Measurements from ENCODE around the gene VCAN. TPM values are rescaled to one million over a fixed set of nuclear protein-coding genes. Genes with fewer than 3 reads are reported as not detected.

VCAN gene
- total RNA-seq, 2 experiments from 2014 or later = not detected

GRCh38 chr5:83472213-83472507 lies 616 bp downstream of the VCAN start:
- intact Hi-C loops (cut with micrococcal nuclease) = loop anchor here (2.0 to 5.0 kb wide), 3 partner anchors 90 to 590 kb away; partner anchors contain the start of genes TMEM167A and XRCC4
- H3K27ac Mint-ChIP-seq = no peak overlapping the region
- no peaks in the 10 kb centered on the region for H3K36me3 Mint-ChIP-seq (ENCODE audit: low read depth)
- no peak for DNase-seq
- peak overlapping the region; percentile 12 for H3K4me3 Mint-ChIP-seq
- H3K27me3 Mint-ChIP-seq (ENCODE audit: low read depth) = peaks cover 82% of the 10 kb centered on the region
- H3K4me1 Mint-ChIP-seq (ENCODE audit: low read depth) = peaks cover 36% of the 10 kb centered on the region
- CTCF ChIA-PET = no interaction called here
- H3K9me3 Mint-ChIP-seq = no peaks in the 10 kb centered on the region

DNA sequence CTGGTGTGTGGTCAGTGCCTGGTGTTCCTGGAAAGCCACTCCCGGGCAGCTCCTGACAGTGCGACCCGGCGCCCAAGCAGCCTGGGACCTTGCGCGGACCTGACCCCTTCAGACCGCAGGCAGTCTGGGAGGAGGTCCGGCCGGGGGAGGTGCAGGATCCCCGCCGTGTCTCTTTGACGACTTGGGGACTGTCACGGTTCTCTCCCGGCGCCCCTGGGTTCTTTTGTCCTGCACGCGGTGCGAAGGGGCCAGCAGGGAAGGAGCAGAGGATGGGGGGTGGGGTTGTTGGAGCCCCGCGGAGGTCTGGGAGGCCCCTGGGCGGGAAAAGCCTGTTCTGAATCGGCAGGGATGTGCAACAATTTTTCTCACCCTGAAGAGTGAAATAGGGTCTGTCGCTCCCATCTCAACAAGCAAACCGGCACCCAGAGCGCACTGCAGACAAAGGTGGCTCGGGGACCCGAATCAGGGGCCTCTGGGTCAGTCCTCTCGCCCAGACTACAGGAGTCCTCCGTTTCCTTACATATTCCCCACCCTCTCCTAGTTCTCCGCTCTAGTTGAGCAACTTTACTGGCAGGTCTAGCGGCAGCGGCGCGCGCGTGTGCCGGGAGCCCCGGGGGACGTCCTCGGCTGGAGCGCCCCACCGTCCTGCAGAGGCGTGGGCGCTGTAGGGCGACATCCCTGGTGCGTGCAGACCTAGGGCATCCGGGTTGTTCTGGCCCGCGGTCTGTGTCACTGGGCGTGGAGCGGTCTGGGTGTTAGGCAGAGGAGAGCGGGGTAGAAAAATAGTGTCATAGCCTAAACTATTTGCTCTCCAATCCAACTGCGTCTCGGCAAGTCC lies 1.2 kb downstream of the VCAN start:
- intact Hi-C loops (cut with micrococcal nuclease) = loop anchor here (1.0 to 5.0 kb wide), 6 partner anchors 42 to 1120 kb away; partner anchors contain the start of genes TMEM167A and XRCC4
- H3K9me3 Mint-ChIP-seq = no peaks in the 10 kb centered on the region
- H3K27me3 Mint-ChIP-seq (ENCODE audit: low read depth) = peaks cover 83% of the 10 kb centered on the region
- H3K27ac Mint-ChIP-seq = no peak overlapping the region
- H3K4me3 Mint-ChIP-seq = peak overlapping the region; percentile 76
- CTCF ChIA-PET = interaction anchor here (0.7 to 0.8 kb wide), 3 partner anchors 9 to 84 kb away, joined by 3 to 5 read pairs (median 3); no protein-coding TSS in a partner anchor
- no peaks in the 10 kb centered on the region for H3K36me3 Mint-ChIP-seq (ENCODE audit: low read depth)
- DNase-seq = peak; percentile 30
- H3K4me1 Mint-ChIP-seq (ENCODE audit: low read depth) = peaks cover 36% of the 10 kb centered on the region

DNA sequence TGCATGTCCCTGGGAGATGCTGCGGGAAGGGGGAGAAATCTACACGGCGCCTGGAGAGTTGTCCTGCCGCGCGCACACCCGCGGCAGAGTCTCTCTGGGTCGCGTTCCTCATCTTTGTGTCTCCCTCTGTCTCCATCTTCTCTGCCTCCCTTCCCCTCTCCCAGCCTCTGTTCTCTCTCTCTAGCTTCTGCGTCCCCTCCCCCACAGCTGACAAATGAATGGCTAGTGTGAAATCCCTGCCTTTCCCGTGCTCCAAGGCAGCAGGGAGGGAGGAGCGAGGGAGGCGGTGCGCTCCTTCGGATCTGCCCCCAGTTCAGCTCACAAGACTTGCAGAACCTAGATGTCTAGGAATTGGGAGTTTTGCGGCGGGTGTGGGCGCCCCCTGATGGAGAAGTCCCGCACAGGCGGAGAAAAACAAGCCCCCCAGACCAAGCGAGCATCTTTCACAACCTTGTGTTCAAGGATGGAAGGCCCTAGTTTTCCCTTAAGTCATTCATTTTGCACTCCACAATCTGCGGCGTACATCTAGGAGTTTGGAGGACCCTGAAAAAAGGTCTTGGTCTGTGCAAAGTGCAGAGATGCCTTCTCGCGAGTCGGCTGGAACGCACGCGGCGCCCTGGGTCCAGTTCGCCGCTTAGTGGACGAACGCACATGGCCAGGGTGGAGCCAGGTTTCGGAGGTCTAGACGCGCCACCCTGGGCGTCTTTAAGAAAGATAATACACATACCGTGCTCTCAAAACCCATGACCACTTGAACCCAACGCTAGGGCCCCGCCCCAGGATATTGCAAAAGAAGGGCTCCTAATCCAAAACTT lies 2.0 kb downstream of the VCAN start:
- Mint-ChIP-seq H3K27me3 (ENCODE audit: low read depth) (peaks cover 79% of the 10 kb centered on the region), H3K36me3 (ENCODE audit: low read depth) (no peaks in the 10 kb centered on the region), H3K4me3 (peak overlapping the region; percentile 76), H3K9me3 (no peaks in the 10 kb centered on the region), H3K4me1 (ENCODE audit: low read depth) (peaks cover 36% of the 10 kb centered on the region), H3K27ac (no peak overlapping the region)
- DNase-seq = peak; percentile 76
- intact Hi-C loops (cut with micrococcal nuclease) = loop anchor here (1.0 to 5.0 kb wide), 6 partner anchors 43 to 1121 kb away; partner anchors contain the start of genes TMEM167A and XRCC4
- CTCF ChIA-PET = interaction anchor here (0.7 to 0.8 kb wide), 3 partner anchors 8 to 85 kb away, joined by 3 to 5 read pairs (median 3); no protein-coding TSS in a partner anchor

GRCh38 chr5:83474161-83474796 lies 2.7 kb downstream of the VCAN start:
- intact Hi-C loops (cut with micrococcal nuclease) = loop anchor here (5.0 kb wide), 2 partner anchors 88 to 592 kb away; no protein-coding TSS in a partner anchor
- peak; percentile 50 for DNase-seq
- Mint-ChIP-seq H3K9me3 (no peaks in the 10 kb centered on the region), H3K4me3 (peak overlapping the region; percentile 76), H3K27ac (no peak overlapping the region), H3K36me3 (ENCODE audit: low read depth) (no peaks in the 10 kb centered on the region), H3K27me3 (ENCODE audit: low read depth) (peaks cover 78% of the 10 kb centered on the region), H3K4me1 (ENCODE audit: low read depth) (peaks cover 36% of the 10 kb centered on the region)
- CTCF ChIA-PET = no interaction called here

GRCh38 chr5:83474991-83475390 lies 3.4 kb downstream of the VCAN start:
- no peaks in the 10 kb centered on the region for H3K9me3 Mint-ChIP-seq
- peaks cover 36% of the 10 kb centered on the region for H3K4me1 Mint-ChIP-seq (ENCODE audit: low read depth)

GRCh38 chr5:83475391-83475863 lies 3.9 kb downstream of the VCAN start:
- H3K4me3 Mint-ChIP-seq = no peak overlapping the region
- H3K9me3 Mint-ChIP-seq = no peaks in the 10 kb centered on the region
- intact Hi-C loops (cut with micrococcal nuclease) = no loop called here
- no peak for DNase-seq
- H3K4me1 Mint-ChIP-seq (ENCODE audit: low read depth) = peaks cover 36% of the 10 kb centered on the region
- peaks cover 78% of the 10 kb centered on the region for H3K27me3 Mint-ChIP-seq (ENCODE audit: low read depth)
- no peaks in the 10 kb centered on the region for H3K36me3 Mint-ChIP-seq (ENCODE audit: low read depth)
- CTCF ChIA-PET = no interaction called here
- H3K27ac Mint-ChIP-seq = no peak overlapping the region

More at GRCh38 chr5:83474991-83475390, 3.4 kb downstream of the VCAN start:
- CTCF ChIA-PET = no interaction called here
- Mint-ChIP-seq H3K36me3 (ENCODE audit: low read depth) (no peaks in the 10 kb centered on the region), H3K27me3 (ENCODE audit: low read depth) (peaks cover 77% of the 10 kb centered on the region), H3K27ac (no peak overlapping the region), H3K4me3 (peak overlapping the region; percentile 27)
- intact Hi-C loops (cut with micrococcal nuclease) = loop anchor here (5.0 kb wide), 2 partner anchors 87 to 593 kb away; no protein-coding TSS in a partner anchor
- DNase-seq = no peak

DNA sequence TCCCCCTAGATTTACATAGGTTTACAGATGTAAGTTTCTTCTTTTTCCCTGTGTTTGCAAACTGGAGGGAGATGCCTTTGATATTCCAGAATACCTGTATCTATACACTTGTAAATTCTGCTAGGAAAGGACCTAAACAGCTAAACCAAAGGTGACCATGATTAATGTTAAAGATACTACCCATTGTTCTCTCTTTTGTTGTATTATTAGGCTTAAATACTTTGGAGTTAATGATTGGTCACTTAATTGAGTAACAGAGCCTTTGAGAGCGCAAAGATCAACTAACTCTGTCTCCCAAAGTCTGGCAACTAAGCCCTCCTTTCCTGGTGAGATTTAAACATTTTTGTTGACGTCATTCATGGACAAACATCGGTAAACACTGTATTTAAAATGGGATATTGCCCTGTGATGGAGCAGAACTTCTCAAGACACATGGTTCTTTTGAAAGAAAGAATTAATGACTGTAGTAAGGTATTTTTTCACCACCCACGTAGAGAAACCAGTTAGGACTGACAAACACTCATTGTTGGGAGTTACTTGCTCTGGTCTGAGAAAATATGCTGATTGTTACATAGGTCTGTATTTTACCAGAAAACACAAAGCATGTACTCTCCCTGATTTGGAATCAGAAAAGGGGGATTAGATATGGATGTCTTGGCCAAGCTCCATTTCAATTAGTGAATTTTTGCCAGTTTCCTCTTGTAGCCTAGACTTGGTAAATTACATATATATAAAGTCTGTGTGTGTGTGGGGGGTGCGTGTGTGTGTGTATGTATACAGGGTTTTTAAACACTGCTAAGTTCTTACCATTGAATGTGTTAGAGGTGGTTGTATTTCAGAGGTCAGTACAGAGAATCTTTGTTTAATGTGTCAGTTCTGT lies 4.6 kb downstream of the VCAN start:
- peaks cover 34% of the 10 kb centered on the region for H3K4me1 Mint-ChIP-seq (ENCODE audit: low read depth)
- no peaks in the 10 kb centered on the region for H3K36me3 Mint-ChIP-seq (ENCODE audit: low read depth)
- H3K27ac Mint-ChIP-seq = no peak overlapping the region
- CTCF ChIA-PET = no interaction called here
- H3K4me3 Mint-ChIP-seq = no peak overlapping the region
- DNase-seq = no peak
- no peaks in the 10 kb centered on the region for H3K9me3 Mint-ChIP-seq
- intact Hi-C loops (cut with micrococcal nuclease) = no loop called here
- peaks cover 71% of the 10 kb centered on the region for H3K27me3 Mint-ChIP-seq (ENCODE audit: low read depth)

DNA sequence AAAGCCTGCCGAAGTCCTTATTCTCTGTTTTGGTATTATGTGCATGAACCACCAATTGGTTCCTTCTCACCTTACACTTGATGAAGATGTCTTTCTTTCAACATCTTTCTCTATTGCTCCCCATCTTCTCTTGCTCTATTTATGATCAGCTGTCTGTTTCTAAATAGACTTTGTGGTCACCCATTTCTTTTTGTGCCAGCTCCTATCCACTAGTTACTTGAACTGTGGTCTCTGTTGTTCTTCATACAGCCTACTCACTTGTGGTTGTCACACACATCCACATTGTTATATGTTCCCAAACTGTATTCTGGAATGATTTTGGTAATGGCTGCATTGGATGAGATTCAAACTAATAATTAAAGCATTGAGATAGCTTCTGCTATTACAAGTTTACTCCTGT lies 11.4 kb downstream of the VCAN start:
- CTCF ChIA-PET = no interaction called here
- Mint-ChIP-seq H3K4me1 (ENCODE audit: low read depth) (no peaks in the 10 kb centered on the region), H3K27me3 (ENCODE audit: low read depth) (peaks cover 32% of the 10 kb centered on the region)

GRCh38 chr5:83484294-83484693 lies 12.8 kb downstream of the VCAN start:
- DNase-seq = no peak
- H3K27ac Mint-ChIP-seq = no peak overlapping the region
- no peaks in the 10 kb centered on the region for H3K4me1 Mint-ChIP-seq (ENCODE audit: low read depth)
- H3K27me3 Mint-ChIP-seq (ENCODE audit: low read depth) = peaks cover 30% of the 10 kb centered on the region
- CTCF ChIA-PET = no interaction called here
- H3K36me3 Mint-ChIP-seq (ENCODE audit: low read depth) = no peaks in the 10 kb centered on the region
- no peaks in the 10 kb centered on the region for H3K9me3 Mint-ChIP-seq
- intact Hi-C loops (cut with micrococcal nuclease) = no loop called here
- no peak overlapping the region for H3K4me3 Mint-ChIP-seq

More for the DNA sequence above, 11.4 kb downstream of the VCAN start:
- no peak overlapping the region for H3K27ac Mint-ChIP-seq
- no peaks in the 10 kb centered on the region for H3K9me3 Mint-ChIP-seq
- no peak for DNase-seq
- no peaks in the 10 kb centered on the region for H3K36me3 Mint-ChIP-seq (ENCODE audit: low read depth)
- intact Hi-C loops (cut with micrococcal nuclease) = no loop called here
- no peak overlapping the region for H3K4me3 Mint-ChIP-seq

GRCh38 chr5:83485842-83486241 lies 14.3 kb downstream of the VCAN start:
- intact Hi-C loops (cut with micrococcal nuclease) = no loop called here
- no peak for DNase-seq
- H3K4me3 Mint-ChIP-seq = no peak overlapping the region
- CTCF ChIA-PET = no interaction called here
- H3K36me3 Mint-ChIP-seq (ENCODE audit: low read depth) = no peaks in the 10 kb centered on the region
- H3K27me3 Mint-ChIP-seq (ENCODE audit: low read depth) = peaks cover 26% of the 10 kb centered on the region
- H3K4me1 Mint-ChIP-seq (ENCODE audit: low read depth) = no peaks in the 10 kb centered on the region
- H3K9me3 Mint-ChIP-seq = no peaks in the 10 kb centered on the region
- H3K27ac Mint-ChIP-seq = no peak overlapping the region

DNA sequence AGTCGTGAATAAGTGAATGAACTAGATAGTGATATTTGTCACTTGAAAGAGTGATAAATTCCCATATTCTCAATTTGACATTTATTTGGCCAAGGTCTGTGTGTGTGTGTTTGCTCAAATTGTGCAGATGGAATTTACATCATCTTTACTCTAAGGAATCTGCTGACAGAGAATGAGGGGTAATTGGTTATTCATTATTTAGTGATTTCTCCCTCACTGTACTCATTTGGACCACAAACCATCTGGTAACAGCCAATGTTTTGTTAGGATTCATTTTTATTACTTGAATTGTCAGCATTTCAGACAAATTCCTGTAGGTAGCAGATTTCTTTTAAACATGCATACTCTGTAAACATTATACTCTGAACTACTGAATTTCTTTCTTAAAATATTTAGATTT lies 15.6 kb downstream of the VCAN start:
- no peak overlapping the region for H3K4me3 Mint-ChIP-seq
- intact Hi-C loops (cut with micrococcal nuclease) = no loop called here

More for the DNA sequence above, 15.6 kb downstream of the VCAN start:
- H3K36me3 Mint-ChIP-seq (ENCODE audit: low read depth) = no peaks in the 10 kb centered on the region
- CTCF ChIA-PET = no interaction called here
- peaks cover 26% of the 10 kb centered on the region for H3K27me3 Mint-ChIP-seq (ENCODE audit: low read depth)
- no peaks in the 10 kb centered on the region for H3K9me3 Mint-ChIP-seq
- H3K27ac Mint-ChIP-seq = no peak overlapping the region
- DNase-seq = no peak
- H3K4me1 Mint-ChIP-seq (ENCODE audit: low read depth) = no peaks in the 10 kb centered on the region
